BLaER1 treated with 17β-estradiol and CSF1 and Interleukin-3, amounts not matched to agents 10 nM and 100 nM (cell line): ENCODE results near the gene PLEKHN1.

Experiments used
- H3K27ac ChIP-seq, 11 experiments: shearing (Covaris generic); formaldehyde crosslinking; 2 replicates each; pipeline ENCODE4 v1.8.1; 2022
- H3K27me3 ChIP-seq, 11 experiments: shearing (Covaris generic); formaldehyde crosslinking; 2 replicates each; pipeline ENCODE4 v1.8.1; 2022
- H3K36me3 ChIP-seq, 11 experiments: shearing (Covaris generic); formaldehyde crosslinking; 2 replicates each; pipeline ENCODE4 v1.8.1; 2022
- H3K4me1 ChIP-seq, 10 experiments: shearing (Covaris generic); formaldehyde crosslinking; 2 replicates each; pipeline ENCODE4 v1.8.1; 2022
- H3K4me2 ChIP-seq, 11 experiments: shearing (Covaris generic); formaldehyde crosslinking; 2 replicates each; pipeline ENCODE4 v1.8.1; 2022
- H3K4me3 ChIP-seq, 10 experiments: shearing (Covaris generic); formaldehyde crosslinking; 2 replicates each; pipeline ENCODE4 v1.8.1; 2022
- H3K9ac ChIP-seq, 11 experiments: shearing (Covaris generic); formaldehyde crosslinking; 2 replicates each; pipeline ENCODE4 v1.8.1; 2022
- H3K9me3 ChIP-seq, 11 experiments: shearing (Covaris generic); formaldehyde crosslinking; replicated peaks in 1 of 11; 2 replicates each; pipeline ENCODE4 v1.8.1; 2022
- H4K20me1 ChIP-seq, 11 experiments: shearing (Covaris generic); formaldehyde crosslinking; 2 replicates each; pipeline ENCODE4 v1.8.1; 2022
- Cebpa-rat ChIP-seq, 11 experiments: shearing (Covaris generic); IDR thresholded peaks; 2 replicates each; pipeline ENCODE4 v1.8.1; 2022

The PLEKHN1 gene

GRCh38 chr1:927748-928147 lies 38.5 kb upstream of the PLEKHN1 start:
- Histone ChIP-seq H3K9me3 (no peaks in the 10 kb centered on the region), H3K4me1 (peaks cover 23 to 81% (median 64%) of the 10 kb centered on the region in 10 experiments), H3K9ac (no peak overlapping the region), H3K36me3 (no peaks in the 10 kb centered on the region), H4K20me1 (peaks cover 5 to 99% (median 61%) of the 10 kb centered on the region in 11 experiments; a peak in 20 of 22 replicates), H3K4me2 (no peak overlapping the region), H3K27ac (no peak overlapping the region), H3K27me3 (peaks cover 58 to 96% (median 72%) of the 10 kb centered on the region in 11 experiments), H3K4me3 (no peak overlapping the region)
- no peak for TF ChIP-seq Cebpa-rat (IDR thresholded peaks at IDR 0.05)

- Histone ChIP-seq H3K27me3 (peaks cover 56 to 94% (median 71%) of the 10 kb centered on the region in 11 experiments), H4K20me1 (peaks cover 0 to 96% (median 60%) of the 10 kb centered on the region in 11 experiments; a peak in 19 of 22 replicates), H3K4me2 (peak overlapping the region in 5 of 11 experiments; percentile 0 to 28 (median 15); a peak in 5 of 22 replicates)
Observed at GRCh38 chr1:928825-929661, 37.2 kb upstream of the PLEKHN1 start.

GRCh38 chr1:929712-930632 lies 36.3 kb upstream of the PLEKHN1 start:
- Histone ChIP-seq H3K27ac (no peak overlapping the region), H3K4me2 (peak overlapping the region in 8 of 11 experiments; percentile 22 to 88 (median 65); a peak in 14 of 22 replicates), H3K27me3 (peaks cover 49 to 88% (median 64%) of the 10 kb centered on the region in 11 experiments), H4K20me1 (peaks cover 0 to 89% (median 53%) of the 10 kb centered on the region in 11 experiments; a peak in 19 of 22 replicates), H3K9ac (no peak overlapping the region), H3K4me3 (no peak overlapping the region), H3K36me3 (no peaks in the 10 kb centered on the region), H3K9me3 (no peaks in the 10 kb centered on the region), H3K4me1 (peaks cover 12 to 70% (median 50%) of the 10 kb centered on the region in 10 experiments; a peak in 19 of 20 replicates)
- no peak for TF ChIP-seq Cebpa-rat (IDR thresholded peaks at IDR 0.05)

More at GRCh38 chr1:928825-929661, 37.2 kb upstream of the PLEKHN1 start:
- H3K4me3 ChIP-seq: no peak overlapping the region
- H3K4me1 ChIP-seq: peaks cover 15 to 78% (median 59%) of the 10 kb centered on the region in 10 experiments; a peak in 19 of 20 replicates
- no peaks in the 10 kb centered on the region for H3K36me3 ChIP-seq
- no peak for TF ChIP-seq Cebpa-rat (IDR thresholded peaks at IDR 0.05)
- H3K9me3 ChIP-seq: no peaks in the 10 kb centered on the region
- no peak overlapping the region for H3K27ac ChIP-seq
- no peak overlapping the region for H3K9ac ChIP-seq

GRCh38 chr1:930633-931138 lies 35.6 kb upstream of the PLEKHN1 start:
- Histone ChIP-seq H3K27ac (no peak overlapping the region), H3K27me3 (peaks cover 49 to 88% (median 64%) of the 10 kb centered on the region in 11 experiments), H3K4me3 (no peak overlapping the region), H4K20me1 (peaks cover 0 to 89% (median 52%) of the 10 kb centered on the region in 11 experiments; a peak in 19 of 22 replicates), H3K9me3 (no peaks in the 10 kb centered on the region), H3K4me1 (peaks cover 5 to 70% (median 50%) of the 10 kb centered on the region in 10 experiments; a peak in 19 of 20 replicates), H3K36me3 (no peaks in the 10 kb centered on the region), H3K9ac (no peak overlapping the region), H3K4me2 (peak overlapping the region in 8 of 11 experiments; percentile 22 to 88 (median 65); a peak in 13 of 22 replicates)
- TF ChIP-seq Cebpa-rat (IDR thresholded peaks at IDR 0.05): no peak

GRCh38 chr1:931380-932172 lies 34.7 kb upstream of the PLEKHN1 start:
- 0 out of 20 replicates have a peak overlapping the region, but pooled peaks of 1 of the 10 experiments have one; percentile 2 for H3K4me3 ChIP-seq
- peaks cover 49 to 88% (median 64%) of the 10 kb centered on the region in 11 experiments for H3K27me3 ChIP-seq
- H4K20me1 ChIP-seq: peaks cover 0 to 89% (median 51%) of the 10 kb centered on the region in 11 experiments; a peak in 19 of 22 replicates
- H3K9ac ChIP-seq: peak overlapping the region in 4 of 11 experiments; percentile 2 to 42 (median 18); a peak in 2 of 22 replicates
- no peak overlapping the region for H3K27ac ChIP-seq
- peaks cover 4 to 70% (median 50%) of the 10 kb centered on the region in 10 experiments; a peak in 18 of 20 replicates for H3K4me1 ChIP-seq
- H3K36me3 ChIP-seq: no peaks in the 10 kb centered on the region
- H3K9me3 ChIP-seq: no peaks in the 10 kb centered on the region
- H3K4me2 ChIP-seq: peak overlapping the region; percentile 29 to 96 (median 81); a peak in 21 of 22 replicates
- TF ChIP-seq Cebpa-rat (IDR thresholded peaks at IDR 0.05): no peak

GRCh38 chr1:932173-932510 lies 34.1 kb upstream of the PLEKHN1 start:
- TF ChIP-seq Cebpa-rat (IDR thresholded peaks at IDR 0.05): no peak
- Histone ChIP-seq H3K27ac (no peak overlapping the region), H3K4me3 (no peak overlapping the region), H3K9me3 (no peaks in the 10 kb centered on the region), H3K9ac (peak overlapping the region in 2 of 11 experiments; percentile 24 to 27; a peak in 1 of 22 replicates), H4K20me1 (peaks cover 0 to 88% (median 46%) of the 10 kb centered on the region in 11 experiments; a peak in 18 of 22 replicates), H3K4me1 (peaks cover 4 to 67% (median 49%) of the 10 kb centered on the region in 10 experiments; a peak in 18 of 20 replicates), H3K36me3 (no peaks in the 10 kb centered on the region), H3K27me3 (peaks cover 48 to 88% (median 64%) of the 10 kb centered on the region in 11 experiments), H3K4me2 (peak overlapping the region; percentile 29 to 96 (median 81); a peak in 20 of 22 replicates)

- TF ChIP-seq Cebpa-rat (IDR thresholded peaks at IDR 0.05): no peak
- no peaks in the 10 kb centered on the region for H3K36me3 ChIP-seq
- no peaks in the 10 kb centered on the region for H3K9me3 ChIP-seq
- H4K20me1 ChIP-seq: peaks cover 0 to 86% (median 44%) of the 10 kb centered on the region in 11 experiments; a peak in 18 of 22 replicates
- peaks cover 4 to 65% (median 52%) of the 10 kb centered on the region in 10 experiments; a peak in 18 of 20 replicates for H3K4me1 ChIP-seq
- peak overlapping the region in 8 of 11 experiments; percentile 69 to 96 (median 86); a peak in 17 of 22 replicates for H3K4me2 ChIP-seq
- H3K4me3 ChIP-seq: no peak overlapping the region
- no peak overlapping the region for H3K9ac ChIP-seq
- no peak overlapping the region for H3K27ac ChIP-seq
- peaks cover 40 to 83% (median 61%) of the 10 kb centered on the region in 11 experiments for H3K27me3 ChIP-seq
Observed at GRCh38 chr1:932776-933602, 33.3 kb upstream of the PLEKHN1 start.
